Gastroesophageal sphincter (tissue), 4 donors: Measurements from ENCODE around the gene BARD1. TPM values are rescaled to one million over a fixed set of nuclear protein-coding genes. Genes with fewer than 3 reads are reported as not detected.

Source experiments
- ATAC-seq: fragments of 150-250 bp; one replicate; pipeline ENCODE4 v1.9.1; 2016; ENCODE audit warnings: mild to moderate bottlenecking, moderate library complexity
- H3K27ac ChIP-seq, 4 donors: fragments of 200-600 bp; sonication (generic) in 3 of 4; 1 replicate in 3 of 4; 2 replicates in 1 of 4; pipeline ENCODE4 v1.5.1; 2016 to 2019
- H3K27me3 ChIP-seq: fragments of 200-600 bp; sonication (generic); one replicate; pipeline ENCODE4 v1.5.1; 2019
- H3K36me3 ChIP-seq, 2 donors: fragments of 200-600 bp; sonication (generic); one replicate each; pipeline ENCODE4 v1.5.1; 2019; ENCODE audit warnings: control low read depth in 1 of 2
- H3K4me1 ChIP-seq, 3 donors: fragments of 200-600 bp; sonication (generic); 1 replicate in 2 of 3; 2 replicates in 1 of 3; pipeline ENCODE4 v1.5.1; 2016 to 2019; ENCODE audit warnings: control low read depth in 2 of 3
- H3K4me3 ChIP-seq, 2 donors: fragments of 200-600 bp; sonication (generic); one replicate each; pipeline ENCODE4 v1.5.1; 2019; ENCODE audit warnings: mild to moderate bottlenecking in 1 of 2, moderate library complexity in 1 of 2
- H3K9me3 ChIP-seq, 3 donors: fragments of 200-600 bp; sonication (generic); one replicate each; pipeline ENCODE4 v1.5.1; 2017 to 2019; ENCODE audit warnings: control low read depth in 2 of 3
- EP300 ChIP-seq: sonication (generic); formaldehyde crosslinking; IDR thresholded peaks from one replicate; pipeline ENCODE4 v1.6.1; 2017; ENCODE audit warnings: antibody characterized with exemption, mild to moderate bottlenecking
- POLR2A ChIP-seq, 2 donors: fragments of 450-650 bp; IDR thresholded peaks; one replicate each; pipeline ENCODE4 v1.6.1; 2017; ENCODE audit warnings: antibody characterized with exemption in 2 of 2, mild to moderate bottlenecking in 2 of 2, moderate library complexity in 1 of 2
- POLR2AphosphoS5 ChIP-seq: sonication (generic); formaldehyde crosslinking; IDR thresholded peaks from one replicate; pipeline ENCODE4 v1.6.1; 2017; ENCODE audit warnings: antibody characterized with exemption
- WGBS, 2 donors: methylation state at CpG; one replicate each; pipeline ENCODE4 v1.1.5; 2018; ENCODE audit warnings: low coverage in 1 of 2; 5-methylcytosine and 5-hydroxymethylcytosine counted together
- total RNA-seq, 4 donors: library from RNA; depleted of rRNA; stranded (reverse); fragments of >200 nt; gene quantifications; one replicate each; pipeline ENCODE4 v1.1.0, GENCODE V29; 2016
- TF ChIP-seq, protein P1 (sequence below), 4 experiments: fragments of 200-600 bp in 2 of 4; fragments of 450-650 bp in 2 of 4; sonication (generic) in 1 of 4; IDR thresholded peaks; one replicate each; pipeline ENCODE4 v1.5.1; 2017 to 2019; ENCODE audit warnings: antibody characterized with exemption in 4 of 4, mild to moderate bottlenecking in 2 of 4, moderate library complexity in 2 of 4

BARD1 gene
- total RNA-seq, 4 donors from 2014 or later, result 13.9 to 52.9 (median 20.1) TPM

DNA sequence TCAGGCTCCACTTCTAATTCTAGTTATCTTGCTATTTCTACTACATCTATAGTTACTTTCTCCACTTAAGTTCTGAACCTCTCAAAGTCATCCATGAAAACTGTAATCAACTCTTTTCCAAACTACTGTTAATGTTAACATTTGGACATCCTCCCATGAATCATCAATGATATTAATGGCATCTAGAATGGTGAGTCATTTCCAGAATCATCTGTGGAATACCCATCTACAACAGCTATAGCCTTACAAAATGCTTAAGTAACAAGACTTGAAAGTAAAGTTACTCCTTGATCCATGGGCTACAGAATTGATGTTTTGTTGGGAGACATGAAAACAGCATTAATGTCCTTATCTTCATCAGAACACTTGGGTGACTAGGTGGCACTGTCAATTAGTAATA is 35.4 kb downstream of the BARD1 start:
- no peak overlapping the region for H3K27ac ChIP-seq
- no peak for TF ChIP-seq POLR2AphosphoS5
- TF ChIP-seq, protein P1, sequence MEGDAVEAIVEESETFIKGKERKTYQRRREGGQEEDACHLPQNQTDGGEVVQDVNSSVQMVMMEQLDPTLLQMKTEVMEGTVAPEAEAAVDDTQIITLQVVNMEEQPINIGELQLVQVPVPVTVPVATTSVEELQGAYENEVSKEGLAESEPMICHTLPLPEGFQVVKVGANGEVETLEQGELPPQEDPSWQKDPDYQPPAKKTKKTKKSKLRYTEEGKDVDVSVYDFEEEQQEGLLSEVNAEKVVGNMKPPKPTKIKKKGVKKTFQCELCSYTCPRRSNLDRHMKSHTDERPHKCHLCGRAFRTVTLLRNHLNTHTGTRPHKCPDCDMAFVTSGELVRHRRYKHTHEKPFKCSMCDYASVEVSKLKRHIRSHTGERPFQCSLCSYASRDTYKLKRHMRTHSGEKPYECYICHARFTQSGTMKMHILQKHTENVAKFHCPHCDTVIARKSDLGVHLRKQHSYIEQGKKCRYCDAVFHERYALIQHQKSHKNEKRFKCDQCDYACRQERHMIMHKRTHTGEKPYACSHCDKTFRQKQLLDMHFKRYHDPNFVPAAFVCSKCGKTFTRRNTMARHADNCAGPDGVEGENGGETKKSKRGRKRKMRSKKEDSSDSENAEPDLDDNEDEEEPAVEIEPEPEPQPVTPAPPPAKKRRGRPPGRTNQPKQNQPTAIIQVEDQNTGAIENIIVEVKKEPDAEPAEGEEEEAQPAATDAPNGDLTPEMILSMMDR (IDR thresholded peaks at IDR 0.05), result no peak
- no peak for TF ChIP-seq POLR2A (IDR thresholded peaks at IDR 0.05)
- no peak for TF ChIP-seq EP300
- no peak overlapping the region for H3K4me3 ChIP-seq
- no peaks in the 10 kb centered on the region for H3K27me3 ChIP-seq
- no peaks in the 10 kb centered on the region for H3K9me3 ChIP-seq
- ATAC-seq, result no peak
- H3K4me1 ChIP-seq, result no peaks in the 10 kb centered on the region
- peaks cover 0 to 42% of the 10 kb centered on the region in 2 donors for H3K36me3 ChIP-seq

DNA sequence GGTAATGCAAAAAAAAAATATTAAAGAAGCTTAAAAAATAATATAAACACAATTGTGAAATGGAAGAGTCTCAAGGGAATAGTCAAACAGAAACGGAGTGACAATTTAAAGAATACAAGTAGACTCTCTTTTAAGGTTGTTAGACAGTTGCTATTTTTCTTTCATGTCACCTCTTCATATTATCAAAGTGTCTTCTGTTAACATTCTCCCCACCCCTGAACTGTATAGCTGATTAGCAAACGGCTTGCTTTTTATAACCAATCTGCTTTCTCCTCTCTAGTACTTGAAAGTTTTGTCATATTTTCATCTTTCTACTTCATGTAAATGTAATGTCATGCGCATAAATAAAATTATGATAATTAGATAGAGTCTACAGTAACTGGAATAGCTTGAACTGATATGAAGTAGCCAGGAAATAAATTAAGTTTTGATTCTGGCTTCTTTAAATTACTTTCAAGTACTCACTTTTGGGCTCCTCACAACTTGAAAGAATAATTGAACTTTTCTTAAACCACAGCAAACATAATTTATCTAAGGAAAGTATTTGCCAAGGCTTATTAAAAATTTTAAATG is 37.0 kb downstream of the BARD1 start:
- WGBS, 2 donors, result 34 to 52% methylated on average over 3 of the region's 3 CpGs
- Histone ChIP-seq H3K36me3 (peaks cover 0 to 39% of the 10 kb centered on the region in 2 donors), H3K4me3 (no peak overlapping the region), H3K27me3 (no peaks in the 10 kb centered on the region), H3K9me3 (no peaks in the 10 kb centered on the region), H3K4me1 (no peaks in the 10 kb centered on the region), H3K27ac (no peak overlapping the region)
- ATAC-seq, result no peak
- TF ChIP-seq, protein P1 (IDR thresholded peaks at IDR 0.05), result no peak
- TF ChIP-seq POLR2AphosphoS5, result no peak
- no peak for TF ChIP-seq EP300
- TF ChIP-seq POLR2A (IDR thresholded peaks at IDR 0.05), result no peak

DNA sequence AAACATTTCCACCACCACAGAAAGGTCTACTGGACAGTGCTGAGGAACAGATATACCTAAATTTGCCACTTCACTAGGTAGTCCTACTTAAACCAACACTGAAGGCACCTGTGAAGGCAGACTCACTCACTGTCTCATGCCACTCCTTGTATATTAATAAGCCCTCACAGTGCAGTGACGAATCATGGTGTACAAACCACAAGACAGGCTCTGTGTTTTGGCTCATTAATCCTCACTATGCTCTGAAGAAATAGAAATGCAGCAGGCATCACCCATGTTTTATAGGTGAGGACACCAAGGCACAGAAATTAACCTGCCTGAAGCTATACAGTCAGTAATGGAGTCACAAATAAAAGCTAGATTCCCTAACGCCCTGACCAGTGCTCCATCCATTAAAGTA is 44.3 kb downstream of the BARD1 start:
- Histone ChIP-seq H3K36me3 (peaks cover 0 to 55% of the 10 kb centered on the region in 2 donors), H3K27ac (no peak overlapping the region), H3K9me3 (no peaks in the 10 kb centered on the region), H3K4me3 (no peak overlapping the region), H3K4me1 (no peaks in the 10 kb centered on the region), H3K27me3 (no peaks in the 10 kb centered on the region)
- no peak for ATAC-seq
- 100% methylated on average over 2 of the region's 2 CpGs; no CpG with 5 or more reads in 1 of the 2 donors for WGBS, 2 donors
- no peak for TF ChIP-seq EP300
- TF ChIP-seq, protein P1 (IDR thresholded peaks at IDR 0.05), result no peak
- no peak for TF ChIP-seq POLR2A (IDR thresholded peaks at IDR 0.05)
- no peak for TF ChIP-seq POLR2AphosphoS5

DNA sequence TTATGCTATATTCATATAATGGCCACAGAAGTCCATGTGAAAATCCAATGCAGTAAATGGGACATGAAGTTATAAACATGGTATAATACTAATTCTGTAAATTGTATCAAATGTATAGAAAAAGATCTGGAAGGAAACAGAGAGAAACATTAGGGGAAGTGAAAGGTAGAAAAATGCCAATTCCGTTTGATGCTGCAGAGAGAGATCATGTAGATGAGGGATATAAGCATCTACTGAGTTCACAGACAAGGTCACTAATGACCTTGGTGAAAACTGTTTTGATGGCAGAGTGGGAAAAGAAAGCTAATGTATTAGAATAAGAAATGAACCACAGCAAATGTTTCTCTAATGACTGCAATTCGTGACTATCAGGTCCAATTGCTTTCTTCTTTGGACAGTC is 56.0 kb downstream of the BARD1 start:
- ATAC-seq, result no peak
- H3K27me3 ChIP-seq, result no peaks in the 10 kb centered on the region
- no peak overlapping the region for H3K4me3 ChIP-seq
- H3K9me3 ChIP-seq, result no peaks in the 10 kb centered on the region
- no peaks in the 10 kb centered on the region for H3K4me1 ChIP-seq
- TF ChIP-seq EP300, result no peak
- TF ChIP-seq, protein P1 (IDR thresholded peaks at IDR 0.05), result no peak
- H3K36me3 ChIP-seq, result peaks cover 0 to 17% of the 10 kb centered on the region in 2 donors
- H3K27ac ChIP-seq, result no peak overlapping the region
- WGBS, 2 donors, result 65 to 84% methylated on average over 2 of the region's 2 CpGs

DNA sequence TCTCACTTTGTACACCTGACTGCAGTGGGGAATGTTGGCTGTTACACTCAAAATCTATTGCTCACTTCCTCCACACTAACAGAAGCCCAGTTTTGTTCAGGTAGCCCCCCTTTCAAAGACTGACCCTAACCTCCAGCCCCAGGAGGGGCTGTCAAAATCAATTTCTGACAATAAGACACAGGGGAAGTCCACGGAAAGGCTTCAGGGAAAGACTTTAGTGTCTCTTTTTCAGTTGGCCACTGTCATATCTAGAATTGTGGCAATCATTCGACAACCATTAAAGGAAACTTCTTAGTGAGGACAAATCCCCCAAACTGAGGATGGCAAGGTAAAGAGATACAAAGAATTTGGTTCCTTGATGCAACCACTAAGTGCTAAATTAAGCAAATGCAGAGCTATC is 59.0 kb downstream of the BARD1 start:
- ATAC-seq, result no peak
- peaks cover 0 to 17% of the 10 kb centered on the region in 2 donors for H3K36me3 ChIP-seq
- no peak overlapping the region for H3K27ac ChIP-seq
- H3K9me3 ChIP-seq, result no peaks in the 10 kb centered on the region
- 88 to 100% methylated on average over 1 to 2 of the region's 2 CpGs for WGBS, 2 donors
- H3K4me3 ChIP-seq, result no peak overlapping the region
- no peaks in the 10 kb centered on the region for H3K4me1 ChIP-seq
- no peaks in the 10 kb centered on the region for H3K27me3 ChIP-seq
- TF ChIP-seq POLR2AphosphoS5 (no peak), POLR2A (IDR thresholded peaks at IDR 0.05) (no peak), EP300 (no peak)
- TF ChIP-seq, protein P1 (IDR thresholded peaks at IDR 0.05), result no peak
